ENCODE data around the gene SCLY.
"Not testable (repeated sequence)": the region's sequence is repeated elsewhere in the genome, so short reads cannot be mapped to it uniquely, and the experiment has no call there.

The SCLY gene

GRCh38 chr2:238066718-238067117 is 5.9 kb downstream of the SCLY start:
- peaks cover 50% of the 10 kb centered on the region for H3K36me3 ChIP-seq (ENCODE audit: insufficient read depth, low read length)

GRCh38 chr2:238067939-238068338 is 7.1 kb downstream of the SCLY start:
- Histone ChIP-seq H3K4me3 (ENCODE audit: low read length) (no peak overlapping the region), H3K27me3 (ENCODE audit: insufficient read depth, low read length) (no peaks in the 10 kb centered on the region), H3K36me3 (ENCODE audit: insufficient read depth, low read length) (peaks cover 55% of the 10 kb centered on the region), H2AFZ (ENCODE audit: low read depth, low read length) (no peak overlapping the region), H3K4me1 (ENCODE audit: insufficient read depth, low read length) (no peaks in the 10 kb centered on the region), H3K9me3 (ENCODE audit: low read length) (peaks cover 2% of the 10 kb centered on the region)

More at GRCh38 chr2:238066718-238067117, 5.9 kb downstream of the SCLY start:
- not testable (repeated sequence) for H3K4me3 ChIP-seq (ENCODE audit: low read length); H3K27me3 ChIP-seq (ENCODE audit: insufficient read depth, low read length); H3K4me1 ChIP-seq (ENCODE audit: insufficient read depth, low read length); H3K9me3 ChIP-seq (ENCODE audit: low read length); H2AFZ ChIP-seq (ENCODE audit: low read depth, low read length)

- Histone ChIP-seq H3K36me3 (ENCODE audit: insufficient read depth, low read length) (peaks cover 60% of the 10 kb centered on the region), H3K4me1 (ENCODE audit: insufficient read depth, low read length) (no peaks in the 10 kb centered on the region), H3K4me3 (ENCODE audit: low read length) (no peak overlapping the region)
Observed at GRCh38 chr2:238069021-238069709, 8.4 kb downstream of the SCLY start.

GRCh38 chr2:238069877-238070276 is 9.1 kb downstream of the SCLY start:
- Histone ChIP-seq H3K4me3 (ENCODE audit: low read length) (no peak overlapping the region), H2AFZ (ENCODE audit: low read depth, low read length) (no peak overlapping the region), H3K36me3 (ENCODE audit: insufficient read depth, low read length) (peaks cover 62% of the 10 kb centered on the region), H3K9me3 (ENCODE audit: low read length) (peaks cover 8% of the 10 kb centered on the region), H3K27me3 (ENCODE audit: insufficient read depth, low read length) (no peaks in the 10 kb centered on the region), H3K4me1 (ENCODE audit: insufficient read depth, low read length) (no peaks in the 10 kb centered on the region)

More at GRCh38 chr2:238069021-238069709, 8.4 kb downstream of the SCLY start:
- Histone ChIP-seq H2AFZ (ENCODE audit: low read depth, low read length) (no peak overlapping the region), H3K27me3 (ENCODE audit: insufficient read depth, low read length) (no peaks in the 10 kb centered on the region), H3K9me3 (ENCODE audit: low read length) (peaks cover 6% of the 10 kb centered on the region)

- Histone ChIP-seq H3K4me3 (ENCODE audit: low read length) (no peak overlapping the region), H3K36me3 (ENCODE audit: insufficient read depth, low read length) (peaks cover 24% of the 10 kb centered on the region), H3K4me1 (ENCODE audit: insufficient read depth, low read length) (no peaks in the 10 kb centered on the region), H3K27me3 (ENCODE audit: insufficient read depth, low read length) (no peaks in the 10 kb centered on the region), H2AFZ (ENCODE audit: low read depth, low read length) (no peak overlapping the region), H3K9me3 (ENCODE audit: low read length) (peaks cover 13% of the 10 kb centered on the region)
Observed at GRCh38 chr2:238075397-238075796, 14.6 kb downstream of the SCLY start.

DNA sequence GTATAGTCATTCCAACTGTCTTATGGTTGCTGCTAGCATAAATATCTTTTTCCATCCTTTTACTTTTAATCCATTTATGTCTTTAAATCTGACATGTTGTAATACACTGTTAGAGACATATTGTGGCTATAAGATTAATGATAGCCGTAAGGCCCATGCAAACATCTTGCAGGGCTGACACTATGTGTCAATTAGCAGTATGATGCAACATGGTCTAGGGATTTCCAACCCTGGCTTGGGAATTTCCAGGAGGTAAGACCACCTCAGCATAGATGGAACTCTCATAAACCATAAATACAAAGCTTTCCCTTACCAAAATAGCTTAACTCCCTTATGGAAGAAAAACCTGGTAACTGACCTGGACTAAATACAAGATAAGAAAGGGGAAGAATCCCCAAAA is 16.5 kb downstream of the SCLY start:
- H3K4me1 ChIP-seq (ENCODE audit: insufficient read depth, low read length) = no peaks in the 10 kb centered on the region
- H3K4me3 ChIP-seq (ENCODE audit: low read length) = no peak overlapping the region
- peaks cover 13% of the 10 kb centered on the region for H3K9me3 ChIP-seq (ENCODE audit: low read length)
- no peaks in the 10 kb centered on the region for H3K27me3 ChIP-seq (ENCODE audit: insufficient read depth, low read length)
- H2AFZ ChIP-seq (ENCODE audit: low read depth, low read length) = no peak overlapping the region
- peaks cover 26% of the 10 kb centered on the region for H3K36me3 ChIP-seq (ENCODE audit: insufficient read depth, low read length)

DNA sequence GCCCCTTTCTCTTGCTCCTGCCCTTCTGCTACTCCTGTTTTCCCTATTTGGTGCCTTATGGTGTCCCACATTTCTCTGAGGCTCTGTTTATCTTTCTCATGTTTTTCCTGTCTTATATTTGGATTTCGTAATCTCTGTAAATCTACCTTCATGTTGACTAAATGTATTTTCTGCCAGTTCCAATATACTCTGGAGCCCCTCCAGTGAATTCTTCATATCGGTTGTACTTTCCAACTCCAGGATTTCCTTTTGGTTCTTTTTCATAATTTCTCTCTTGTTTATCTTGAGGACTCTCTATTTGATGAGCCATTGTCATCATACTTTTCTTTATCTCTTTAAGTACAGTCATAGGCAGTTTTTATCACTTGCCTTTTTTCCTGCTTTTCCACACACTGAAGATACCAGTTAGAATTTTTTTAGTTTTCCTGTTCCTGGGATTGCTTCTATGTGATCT is 19.1 kb downstream of the SCLY start:
- Histone ChIP-seq H2AFZ (ENCODE audit: low read depth, low read length) (no peak overlapping the region), H3K9me3 (ENCODE audit: low read length) (peaks cover 4% of the 10 kb centered on the region), H3K36me3 (ENCODE audit: insufficient read depth, low read length) (peaks cover 34% of the 10 kb centered on the region), H3K4me1 (ENCODE audit: insufficient read depth, low read length) (no peaks in the 10 kb centered on the region), H3K4me3 (ENCODE audit: low read length) (no peak overlapping the region), H3K27me3 (ENCODE audit: insufficient read depth, low read length) (no peaks in the 10 kb centered on the region)

- Histone ChIP-seq H3K27me3 (ENCODE audit: insufficient read depth, low read length) (no peaks in the 10 kb centered on the region), H3K4me3 (ENCODE audit: low read length) (no peak overlapping the region), H2AFZ (ENCODE audit: low read depth, low read length) (no peak overlapping the region), H3K4me1 (ENCODE audit: insufficient read depth, low read length) (no peaks in the 10 kb centered on the region), H3K9me3 (ENCODE audit: low read length) (peaks cover 4% of the 10 kb centered on the region), H3K36me3 (ENCODE audit: insufficient read depth, low read length) (peaks cover 36% of the 10 kb centered on the region)
Observed at GRCh38 chr2:238080518-238080917, 19.7 kb downstream of the SCLY start.

GRCh38 chr2:238081150-238081549 is 20.3 kb downstream of the SCLY start:
- H3K4me3 ChIP-seq (ENCODE audit: low read length) = no peak overlapping the region
- H3K36me3 ChIP-seq (ENCODE audit: insufficient read depth, low read length) = peaks cover 40% of the 10 kb centered on the region

GRCh38 chr2:238081561-238081960 is 20.8 kb downstream of the SCLY start:
- peaks cover 4% of the 10 kb centered on the region for H3K9me3 ChIP-seq (ENCODE audit: low read length)
- no peaks in the 10 kb centered on the region for H3K4me1 ChIP-seq (ENCODE audit: insufficient read depth, low read length)
- H3K4me3 ChIP-seq (ENCODE audit: low read length) = no peak overlapping the region
- no peak overlapping the region for H2AFZ ChIP-seq (ENCODE audit: low read depth, low read length)
- no peaks in the 10 kb centered on the region for H3K27me3 ChIP-seq (ENCODE audit: insufficient read depth, low read length)
- peaks cover 42% of the 10 kb centered on the region for H3K36me3 ChIP-seq (ENCODE audit: insufficient read depth, low read length)

More at GRCh38 chr2:238081150-238081549, 20.3 kb downstream of the SCLY start:
- Histone ChIP-seq H3K27me3 (ENCODE audit: insufficient read depth, low read length) (no peaks in the 10 kb centered on the region), H2AFZ (ENCODE audit: low read depth, low read length) (no peak overlapping the region), H3K4me1 (ENCODE audit: insufficient read depth, low read length) (no peaks in the 10 kb centered on the region), H3K9me3 (ENCODE audit: low read length) (peaks cover 4% of the 10 kb centered on the region)

- H3K4me3 ChIP-seq (ENCODE audit: low read length) = no peak overlapping the region
- H3K27me3 ChIP-seq (ENCODE audit: insufficient read depth, low read length) = no peaks in the 10 kb centered on the region
- no peak overlapping the region for H2AFZ ChIP-seq (ENCODE audit: low read depth, low read length)
- H3K36me3 ChIP-seq (ENCODE audit: insufficient read depth, low read length) = peaks cover 40% of the 10 kb centered on the region
- H3K9me3 ChIP-seq (ENCODE audit: low read length) = peaks cover 4% of the 10 kb centered on the region
- no peaks in the 10 kb centered on the region for H3K4me1 ChIP-seq (ENCODE audit: insufficient read depth, low read length)
Observed at GRCh38 chr2:238082151-238082550, 21.4 kb downstream of the SCLY start.

DNA sequence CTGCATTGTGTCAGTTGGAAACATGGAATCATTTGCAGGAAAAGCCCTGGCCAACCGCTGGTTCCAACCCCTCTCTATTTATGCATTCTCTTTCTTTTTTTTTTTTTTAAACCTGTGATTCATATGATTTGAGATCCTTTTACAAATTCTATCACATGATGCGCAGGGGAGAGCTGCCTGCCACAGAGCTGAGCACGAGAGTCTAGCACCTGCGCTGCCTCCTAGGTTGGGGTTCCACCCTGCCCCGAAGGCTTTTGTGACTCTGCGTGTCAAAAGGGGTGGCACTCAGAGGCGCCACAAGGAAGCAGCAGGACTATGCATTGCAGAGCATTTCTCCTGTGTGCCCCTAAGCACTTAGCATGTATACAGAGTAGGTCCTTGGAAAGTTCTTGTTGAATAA is 22.0 kb downstream of the SCLY start:
- H3K4me1 ChIP-seq (ENCODE audit: insufficient read depth, low read length) = no peaks in the 10 kb centered on the region
- peaks cover 40% of the 10 kb centered on the region for H3K36me3 ChIP-seq (ENCODE audit: insufficient read depth, low read length)
- peaks cover 4% of the 10 kb centered on the region for H3K9me3 ChIP-seq (ENCODE audit: low read length)
- no peaks in the 10 kb centered on the region for H3K27me3 ChIP-seq (ENCODE audit: insufficient read depth, low read length)
- H3K4me3 ChIP-seq (ENCODE audit: low read length) = no peak overlapping the region
- H2AFZ ChIP-seq (ENCODE audit: low read depth, low read length) = no peak overlapping the region

- no peak overlapping the region for H3K4me3 ChIP-seq (ENCODE audit: low read length)
- H3K36me3 ChIP-seq (ENCODE audit: insufficient read depth, low read length) = peaks cover 40% of the 10 kb centered on the region
- no peaks in the 10 kb centered on the region for H3K4me1 ChIP-seq (ENCODE audit: insufficient read depth, low read length)
- H2AFZ ChIP-seq (ENCODE audit: low read depth, low read length) = no peak overlapping the region
- no peaks in the 10 kb centered on the region for H3K27me3 ChIP-seq (ENCODE audit: insufficient read depth, low read length)
- peaks cover 4% of the 10 kb centered on the region for H3K9me3 ChIP-seq (ENCODE audit: low read length)
Observed at GRCh38 chr2:238083919-238084318, 23.1 kb downstream of the SCLY start.

- Histone ChIP-seq H2AFZ (ENCODE audit: low read depth, low read length) (no peak overlapping the region), H3K9me3 (ENCODE audit: low read length) (no peaks in the 10 kb centered on the region), H3K4me3 (ENCODE audit: low read length) (no peak overlapping the region), H3K27me3 (ENCODE audit: insufficient read depth, low read length) (no peaks in the 10 kb centered on the region), H3K36me3 (ENCODE audit: insufficient read depth, low read length) (peaks cover 40% of the 10 kb centered on the region), H3K4me1 (ENCODE audit: insufficient read depth, low read length) (no peaks in the 10 kb centered on the region)
Observed at GRCh38 chr2:238084761-238085160, 24.0 kb downstream of the SCLY start.

Measured in neuron (in vitro differentiated cells).